Endothelial cell of umbilical vein (primary cell): Measurements from ENCODE around the gene RPS6KB1.
"Not testable (repeated sequence)": the region's sequence is repeated elsewhere in the genome, so short reads cannot be mapped to it uniquely, and the experiment has no call there.

Experiments
- CTCF ChIP-seq, 2 donors: IDR thresholded peaks; 1 replicate in 1 of 2; 2 replicates in 1 of 2; pipeline ENCODE4 v1.5.1; 2011; ENCODE audit warnings: low read length in 2 of 2, mild to moderate bottlenecking in 2 of 2, moderate library complexity in 2 of 2, control low read depth in 1 of 2, inconsistent platforms in 1 of 2, low read depth in 1 of 2; ENCODE audit not compliant: insufficient read depth in 1 of 2; ENCODE audit errors: extremely low read depth in 1 of 2
- EZH2 ChIP-seq: IDR thresholded peaks from 2 replicates; pipeline ENCODE4 v1.6.1; 2012; ENCODE audit warnings: borderline replicate concordance, low read depth, mild to moderate bottlenecking, moderate library complexity, low read length, inconsistent platforms; ENCODE audit not compliant: severe bottlenecking
- FOS ChIP-seq: IDR thresholded peaks from 2 replicates; pipeline ENCODE4 v1.6.1; 2011; ENCODE audit warnings: mild to moderate bottlenecking, low read length, moderate library complexity, borderline replicate concordance; ENCODE audit not compliant: insufficient read depth
- GATA2 ChIP-seq: IDR thresholded peaks from 2 replicates; pipeline ENCODE4 v1.7.0; 2011; ENCODE audit warnings: low read depth, mild to moderate bottlenecking, moderate library complexity, mixed read lengths, low read length; ENCODE audit not compliant: insufficient read length, insufficient read depth
- JUN ChIP-seq: IDR thresholded peaks from 2 replicates; pipeline ENCODE4 v1.6.1; 2011; ENCODE audit warnings: borderline replicate concordance, low read depth; ENCODE audit not compliant: insufficient read length, insufficient read depth
- MAX ChIP-seq: IDR thresholded peaks from 2 replicates; pipeline ENCODE4 v1.6.1; 2011; ENCODE audit not compliant: insufficient read depth, insufficient read length
- MYC ChIP-seq: IDR thresholded peaks from one replicate; pipeline ENCODE4 v1.6.1; 2011; ENCODE audit warnings: mild to moderate bottlenecking, low read depth, low read length
- POLR2A ChIP-seq: IDR thresholded peaks from 2 replicates; pipeline ENCODE4 v1.6.1; 2012; ENCODE audit warnings: low read depth, mild to moderate bottlenecking, control low read depth, low read length
- POLR2AphosphoS5 ChIP-seq: IDR thresholded peaks from 2 replicates; pipeline ENCODE4 v1.6.1; 2012; ENCODE audit warnings: low read depth, mild to moderate bottlenecking, control low read depth, low read length, moderate library complexity; ENCODE audit not compliant: insufficient read depth

GRCh38 chr17:59947310-59947709 lies 54.4 kb downstream of the RPS6KB1 start:
- TF ChIP-seq MAX; CTCF (IDR thresholded peaks at IDR 0.05; ENCODE audit: extremely low read depth in 1 of 2, insufficient read depth in 1 of 2, low read depth in 1 of 2, low read length in 2 of 2); EZH2; JUN; POLR2AphosphoS5; POLR2A; MYC; FOS; GATA2: not testable (repeated sequence)
